ENCODE data around the gene THBD.

The THBD gene

GRCh38 chr20:23084282-23084844 is 34.9 kb upstream of the THBD start:
- no peak for DNase-seq

GRCh38 chr20:23083553-23084220 is 34.2 kb upstream of the THBD start:
- no peak for DNase-seq

GRCh38 chr20:23082846-23083552 is 33.5 kb upstream of the THBD start:
- no peak for DNase-seq

GRCh38 chr20:23081263-23081819 is 31.9 kb upstream of the THBD start:
- no peak for DNase-seq

GRCh38 chr20:23080521-23080920 is 31.0 kb upstream of the THBD start:
- DNase-seq: no peak

- DNase-seq: no peak
These were observed 30.5 kb upstream of the THBD start for GRCh38 chr20:23079926-23080325.

- no peak for DNase-seq
These were observed 29.5 kb upstream of the THBD start for GRCh38 chr20:23079016-23079351.

GRCh38 chr20:23078351-23079015 is 29.0 kb upstream of the THBD start:
- no peak for DNase-seq

- no peak for DNase-seq
These were observed 27.8 kb upstream of the THBD start for GRCh38 chr20:23077277-23077676.

GRCh38 chr20:23074052-23074451 is 24.6 kb upstream of the THBD start:
- DNase-seq: no peak

- no peak for DNase-seq
These were observed 23.6 kb upstream of the THBD start for GRCh38 chr20:23072892-23073586.

- DNase-seq: no peak
These were observed 22.5 kb upstream of the THBD start for GRCh38 chr20:23071996-23072395.

- no peak for DNase-seq
These were observed 21.9 kb upstream of the THBD start for GRCh38 chr20:23071398-23071797.

GRCh38 chr20:23069108-23069507 is 19.6 kb upstream of the THBD start:
- no peak for DNase-seq

- DNase-seq: no peak
These were observed 18.8 kb upstream of the THBD start for GRCh38 chr20:23068283-23068682.

- no peak for DNase-seq
These were observed 17.3 kb upstream of the THBD start for GRCh38 chr20:23066772-23067171.

- no peak for DNase-seq
These were observed 16.1 kb upstream of the THBD start for GRCh38 chr20:23065266-23066201.

- no peak for DNase-seq
These were observed 14.1 kb upstream of the THBD start for GRCh38 chr20:23063581-23063980.

GRCh38 chr20:23063168-23063567 is 13.7 kb upstream of the THBD start:
- no peak for DNase-seq

- no peak for DNase-seq
These were observed 13.2 kb upstream of the THBD start for GRCh38 chr20:23062632-23063031.

GRCh38 chr20:23061734-23062561 is 12.5 kb upstream of the THBD start:
- DNase-seq: peak; percentile 10

All from GF-D8 (cell line).